T follicular helper cell (primary cell): ENCODE data around the gene JAZF1.
A peak's percentile ranks its signal among the peaks of the same experiment; 100 is the strongest.

Experiments
- DNase-seq: peaks from one replicate; pipeline ENCODE4 v3.0.0-alpha.2; 2020; ENCODE audit warnings: low read depth
- total RNA-seq, 2 experiments: gene quantifications; one replicate each; lab custom pipeline; 2026; lab: John Stamatoyannopoulos, UW

The JAZF1 gene
- 14.8 to 16.5 reads per million in 2 experiments for total RNA-seq

- DNase-seq = peak; percentile 41
These were observed at the start of gene JAZF1 for GRCh38 chr7:28180364-28181147. Gene JAZF1, minus strand, starts transcription at chr7:28180795.

DNA sequence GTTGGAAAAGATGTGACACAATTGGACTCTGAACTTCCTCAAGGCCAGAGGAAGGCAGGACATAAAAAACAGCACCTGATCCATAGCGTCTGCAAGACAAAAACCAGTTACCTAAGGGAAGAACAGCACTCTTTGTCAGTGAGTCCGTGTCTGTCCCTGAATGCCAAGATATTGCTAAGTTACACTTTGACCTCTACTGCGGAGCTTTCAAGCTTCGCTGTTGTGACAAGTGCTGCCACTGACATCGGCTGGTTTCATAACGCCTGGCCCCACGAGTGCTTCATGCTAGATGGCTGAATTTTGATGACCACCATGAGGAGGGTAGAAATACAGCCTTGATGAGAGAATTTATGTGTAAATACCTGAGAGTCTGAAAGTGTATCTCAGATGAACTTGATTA, 49.7 kb upstream of the JAZF1 start:
- DNase-seq = no peak

GRCh38 chr7:28228396-28228795, 47.8 kb upstream of the JAZF1 start:
- DNase-seq = no peak

DNA sequence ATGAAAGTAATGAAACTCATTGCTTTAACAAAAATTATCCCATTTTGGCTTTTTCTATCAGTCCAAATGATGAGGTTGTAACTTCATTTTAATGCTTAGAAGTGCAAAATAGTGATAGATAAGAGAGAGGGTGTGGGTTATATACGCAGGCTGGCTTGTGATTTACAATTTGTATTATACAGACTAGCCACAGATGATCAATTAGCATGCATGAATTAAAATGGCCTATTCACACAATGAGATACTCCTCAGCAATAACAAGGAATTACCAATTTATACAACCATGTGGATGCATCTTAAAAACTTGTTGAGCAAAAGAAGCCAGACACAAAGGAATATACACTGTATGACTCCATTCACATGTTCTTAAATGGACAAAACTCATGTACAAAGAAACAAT, 45.4 kb upstream of the JAZF1 start:
- DNase-seq = no peak

DNA sequence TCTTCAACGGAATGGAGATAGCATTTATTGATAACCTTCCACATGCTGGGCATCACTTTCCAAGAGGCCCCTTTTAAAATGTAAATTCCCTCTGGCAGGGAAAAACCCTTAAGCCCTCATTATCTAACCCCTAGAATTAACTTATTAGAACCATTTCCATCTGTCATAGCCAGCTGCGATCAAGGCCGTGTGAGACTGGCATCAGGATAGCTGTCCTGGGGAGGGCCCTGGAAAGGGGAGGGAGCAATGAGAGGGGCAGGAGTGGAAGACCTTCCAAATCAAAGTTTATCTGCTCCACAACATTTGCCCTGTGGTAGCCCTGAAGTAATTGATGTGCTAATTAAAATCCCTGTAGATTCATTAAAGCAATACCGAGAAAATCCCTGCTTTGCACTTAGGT, 45.0 kb upstream of the JAZF1 start:
- no peak for DNase-seq

GRCh38 chr7:28224675-28225074, 44.1 kb upstream of the JAZF1 start:
- DNase-seq = no peak

DNA sequence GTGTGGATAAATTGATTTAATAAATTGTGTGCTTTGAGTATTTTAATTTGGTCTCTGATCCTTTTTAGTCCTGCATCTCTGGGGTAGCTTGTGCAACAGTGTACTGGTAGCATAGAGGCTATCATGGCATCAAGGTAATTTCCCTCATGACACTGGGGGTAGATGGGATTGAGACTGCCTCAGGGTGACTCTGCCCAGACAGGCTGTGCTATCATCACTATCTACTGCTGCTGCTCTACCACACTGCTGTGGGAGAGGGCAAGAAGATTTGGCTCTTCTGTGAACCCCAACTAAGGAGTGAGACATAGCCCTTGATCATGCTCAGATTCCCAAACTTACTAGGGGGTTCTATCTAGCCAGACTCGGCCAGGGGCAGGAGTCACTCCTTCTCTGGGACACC, 43.6 kb upstream of the JAZF1 start:
- no peak for DNase-seq

DNA sequence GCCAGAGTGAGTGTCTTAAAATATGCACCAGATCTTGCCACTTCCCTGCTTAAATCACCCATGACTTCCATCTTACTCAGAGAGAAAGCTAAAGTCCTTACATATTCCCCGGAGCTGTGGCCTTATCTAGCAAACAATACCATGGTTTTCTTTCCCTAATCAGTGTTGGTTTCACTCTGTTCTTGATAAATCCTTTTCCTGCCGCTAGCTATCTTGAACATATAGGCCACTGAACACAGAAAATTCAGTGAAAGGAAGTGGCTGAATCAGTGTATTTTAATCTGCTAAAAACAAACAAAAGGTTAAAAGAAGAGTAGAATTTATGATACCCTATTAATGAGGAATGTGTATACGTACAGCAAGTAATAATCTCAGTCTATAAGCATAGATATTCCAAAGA, 42.0 kb upstream of the JAZF1 start:
- no peak for DNase-seq

GRCh38 chr7:28219793-28220192, 39.2 kb upstream of the JAZF1 start:
- no peak for DNase-seq

DNA sequence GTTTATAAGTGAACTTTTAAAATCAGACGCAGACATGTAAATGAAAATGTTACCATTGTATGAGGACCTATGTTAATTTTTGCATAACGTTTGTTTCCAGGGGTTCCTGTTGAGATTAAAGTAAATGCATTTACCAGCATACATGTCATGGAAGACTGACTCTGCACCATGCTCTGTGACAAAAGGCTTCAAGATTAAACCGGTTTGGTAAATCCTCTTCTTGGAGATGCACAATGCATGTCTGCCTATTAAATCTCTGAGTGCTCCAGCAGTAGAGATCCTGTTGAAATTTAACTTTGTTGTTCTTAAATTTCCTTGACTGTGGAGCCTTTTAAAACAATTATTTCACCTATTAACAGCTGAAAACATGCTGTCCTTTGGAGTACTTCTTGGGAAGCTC, 36.5 kb upstream of the JAZF1 start:
- no peak for DNase-seq

DNA sequence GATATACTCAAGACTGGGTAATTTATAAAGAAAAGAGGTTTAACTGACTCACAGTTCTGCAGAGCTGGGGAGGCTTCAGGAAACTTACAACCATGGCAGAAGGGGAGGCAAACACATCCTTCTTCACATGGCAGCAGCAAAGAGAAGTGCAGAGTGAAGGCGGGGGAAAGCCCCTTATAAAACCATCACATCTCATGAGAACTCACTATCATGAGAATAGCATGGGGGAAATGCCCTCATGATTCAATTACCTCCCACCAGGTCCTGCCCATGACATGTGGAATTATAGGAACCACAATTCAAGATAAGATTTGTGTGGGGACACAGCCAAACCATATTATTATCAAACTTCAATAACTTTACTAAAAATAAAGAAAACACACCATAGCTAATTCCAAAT, 30.4 kb upstream of the JAZF1 start:
- DNase-seq = no peak

GRCh38 chr7:28208506-28208905, 27.9 kb upstream of the JAZF1 start:
- no peak for DNase-seq

GRCh38 chr7:28207486-28208158, 27.0 kb upstream of the JAZF1 start:
- no peak for DNase-seq

- no peak for DNase-seq
These were observed 24.9 kb upstream of the JAZF1 start for GRCh38 chr7:28205506-28205905.

- no peak for DNase-seq
These were observed 23.1 kb upstream of the JAZF1 start for GRCh38 chr7:28203508-28204240.

DNA sequence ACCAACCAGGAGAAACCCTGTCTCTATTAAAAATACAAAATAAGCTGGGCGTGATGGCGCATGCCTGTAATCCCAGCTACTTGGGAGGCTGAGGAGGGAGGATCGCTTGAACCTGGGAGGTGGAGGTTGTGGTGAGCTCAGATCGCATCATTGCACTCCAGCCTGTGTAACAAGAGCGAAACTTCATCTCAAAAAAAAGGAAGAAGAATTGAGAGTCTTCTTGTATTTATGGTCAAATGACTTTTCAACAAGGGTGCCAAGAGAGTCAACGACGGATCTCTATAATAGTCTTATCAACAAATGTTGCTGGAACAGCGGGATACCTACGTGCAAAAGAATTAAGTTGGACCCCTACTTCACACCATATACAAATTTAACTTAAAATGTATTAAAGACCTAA, 21.6 kb upstream of the JAZF1 start:
- no peak for DNase-seq

- no peak for DNase-seq
These were observed 20.5 kb upstream of the JAZF1 start for GRCh38 chr7:28201131-28201530.

- DNase-seq = no peak
These were observed 20.0 kb upstream of the JAZF1 start for GRCh38 chr7:28200598-28200997.

- no peak for DNase-seq
These were observed 18.5 kb upstream of the JAZF1 start for GRCh38 chr7:28199021-28199510.

GRCh38 chr7:28195910-28196620, 15.5 kb upstream of the JAZF1 start:
- DNase-seq = no peak

DNA sequence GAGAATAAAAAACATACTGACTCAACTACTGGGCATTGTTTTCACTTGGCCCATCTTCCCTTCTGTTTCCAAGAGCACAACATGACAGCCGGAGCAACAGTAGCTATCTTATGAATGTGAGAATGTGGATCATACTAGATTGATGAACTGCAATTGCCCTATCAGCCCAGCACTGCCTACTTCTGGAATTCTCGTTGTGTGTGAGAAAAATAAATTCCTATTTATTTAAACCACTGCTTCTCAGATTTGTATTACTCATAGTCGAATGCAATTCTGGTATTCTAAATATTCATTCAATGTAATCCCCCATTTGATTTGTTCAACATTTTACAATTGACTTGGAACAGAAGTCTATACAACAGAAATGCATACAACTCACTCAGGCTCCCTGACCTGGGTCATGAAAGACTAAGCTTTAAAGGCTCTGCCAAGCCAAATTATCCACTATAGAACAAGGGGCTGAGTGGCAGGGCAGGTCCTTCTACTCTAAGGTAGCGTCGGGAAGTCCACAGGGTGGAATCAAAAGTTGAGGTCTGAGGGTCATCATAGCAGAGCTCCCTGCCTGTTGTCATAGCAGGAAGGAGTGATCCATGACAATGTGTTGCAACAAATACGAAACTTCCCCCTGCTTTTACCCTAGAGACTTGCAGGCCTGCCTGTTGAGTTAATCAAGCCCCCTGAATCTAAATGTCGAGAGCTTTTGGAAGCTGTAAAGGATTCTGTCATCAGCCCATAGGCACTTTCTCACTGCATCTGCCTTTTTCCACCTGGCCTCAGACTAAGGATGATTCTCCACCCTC, 12.4 kb upstream of the JAZF1 start:
- DNase-seq = no peak
